Placental pericyte (primary cell): ENCODE data around the gene MIA3. TPM values are rescaled to one million over a fixed set of nuclear protein-coding genes. Genes with fewer than 3 reads are reported as not detected.

Source experiments
- total RNA-seq: library from RNA; depleted of rRNA; stranded (reverse); fragments of >200 nt; gene quantifications from 2 replicates; pipeline ENCODE4 v1.2.3, GENCODE V29; 2012

MIA3 gene
- total RNA-seq, result 46.8 and 86.7 TPM in 2 replicates

GRCh38 chr1:222618001-222618879 lies at the start of gene MIA3:
TSS of gene MIA3 (plus strand) at chr1:222618097. CDS start at chr1:222618111, 14 bp downstream.

GRCh38 chr1:222589462-222590302 lies 28.2 kb upstream of the MIA3 start, which contains the start of gene TAF1A:
TSS of gene TAF1A (minus strand) at chr1:222589933.

DNA sequence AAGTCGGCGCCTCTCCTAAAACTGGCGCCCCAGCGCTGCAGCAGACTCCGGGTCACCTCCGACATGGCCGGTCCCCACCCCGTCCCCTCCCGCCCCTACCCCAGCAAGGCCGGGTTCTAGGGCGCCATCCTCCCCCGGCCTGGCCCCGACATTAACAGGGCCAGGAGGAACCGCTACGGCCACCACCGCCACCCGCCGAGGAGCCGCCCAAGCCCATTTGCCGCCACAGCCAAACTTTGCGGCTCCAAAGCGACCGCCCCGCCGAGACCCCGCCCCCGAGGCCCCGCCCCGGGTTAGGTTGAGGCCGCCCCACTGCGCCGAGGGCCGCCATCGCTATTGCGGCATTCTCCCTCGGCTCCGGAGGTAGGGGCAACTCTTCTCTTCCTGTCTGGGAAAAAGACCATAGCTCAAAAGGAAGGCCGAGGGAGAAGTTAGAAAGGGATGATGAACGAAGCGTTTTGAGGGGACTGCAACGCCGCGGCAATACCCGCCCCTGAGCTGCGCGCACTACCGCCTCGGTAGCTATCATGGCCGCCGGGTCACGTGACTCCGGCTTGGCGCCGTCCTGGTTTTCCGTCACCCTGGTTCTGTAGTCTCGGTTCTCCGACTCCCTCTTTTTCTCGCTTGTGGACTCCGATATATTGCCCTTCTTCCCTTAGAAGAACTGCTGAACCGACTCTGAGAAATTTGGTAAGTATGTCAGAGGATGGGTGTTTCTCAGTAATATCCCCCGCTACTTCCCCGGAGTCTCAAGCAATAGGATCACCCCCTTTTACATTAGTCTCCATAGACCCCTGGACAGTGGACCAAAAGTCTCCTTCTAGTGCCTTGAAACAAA lies 94.6 kb downstream of the MIA3 start, which contains the start of the genes AIDA and BROX:
TSS of gene AIDA (minus strand) at position 239 of the 838 bp plus-strand sequence. CDS start at position 65, 174 bp downstream.
TSS of gene BROX (plus strand) at position 312 of the 838 bp plus-strand sequence. CDS start 3,136 bp downstream, outside the sequence.

Other genes with a start within 250 kb of the MIA3 start
- 0.44 TPM in 1 of 2 replicates, not detected in the other for gene HHIPL2, start 70.0 kb upstream of the MIA3 start, total RNA-seq
- 9.8 and 13.0 TPM in 2 replicates for gene TAF1A, start 28.2 kb upstream of the MIA3 start, total RNA-seq
- 40.9 and 78.9 TPM in 2 replicates for gene AIDA, start 94.4 kb downstream of the MIA3 start, total RNA-seq
- gene BROX, start 94.5 kb downstream of the MIA3 start, total RNA-seq, result 56.2 and 84.6 TPM in 2 replicates
- 0.29 TPM in 1 of 2 replicates, not detected in the other for gene FAM177B, start 119.1 kb downstream of the MIA3 start, total RNA-seq
- gene DISP1, start 196.9 kb downstream of the MIA3 start, total RNA-seq, result 4.2 and 5.5 TPM in 2 replicates